ENCODE measurements around the gene WFIKKN1.
A peak's percentile ranks its signal among the peaks of the same experiment; 100 is the strongest.

Gene WFIKKN1

GRCh38 chr16:675884-676564 lies 45.2 kb downstream of the WFIKKN1 start:
- DNase-seq, result no peak

- no peak for DNase-seq
Observed at GRCh38 chr16:676565-676902, 45.7 kb downstream of the WFIKKN1 start.

- no peak for DNase-seq
Observed at GRCh38 chr16:676913-677312, 46.1 kb downstream of the WFIKKN1 start.

- no peak for DNase-seq
Observed at GRCh38 chr16:677316-678190, 46.8 kb downstream of the WFIKKN1 start.

GRCh38 chr16:678209-678857 lies 47.5 kb downstream of the WFIKKN1 start:
- no peak for DNase-seq

- DNase-seq, result no peak
Observed at GRCh38 chr16:678858-679813, 48.4 kb downstream of the WFIKKN1 start.

GRCh38 chr16:679814-680624 lies 49.2 kb downstream of the WFIKKN1 start, which contains the start of gene STUB1:
TSS of gene STUB1 (plus strand) at chr16:680410. CDS start at chr16:680526, 116 bp downstream.
- peak; percentile 82 for DNase-seq

GRCh38 chr16:680625-680945 lies 49.8 kb downstream of the WFIKKN1 start:
- DNase-seq, result no peak

- no peak for DNase-seq
Observed at GRCh38 chr16:680967-681745, 50.4 kb downstream of the WFIKKN1 start.

- DNase-seq, result no peak
Observed at GRCh38 chr16:681746-682427, 51.1 kb downstream of the WFIKKN1 start.

- no peak for DNase-seq
Observed at GRCh38 chr16:682493-683395, 52.0 kb downstream of the WFIKKN1 start.

- DNase-seq, result no peak
Observed at GRCh38 chr16:683396-684070, 52.7 kb downstream of the WFIKKN1 start.
